ENCODE measurements around the gene FOXQ1. TPM values are rescaled to one million over a fixed set of nuclear protein-coding genes. Genes with fewer than 3 reads are reported as not detected.

The FOXQ1 gene
- total and polyA plus RNA-seq, 4 donors = 1.5 to 22.9 (median 6.9) TPM

- peaks cover 0 to 44% (median 17%) of the 10 kb centered on the region in 5 donors for H3K4me1 ChIP-seq (ENCODE audit: control insufficient read depth in 5 of 5, insufficient read depth in 5 of 5, low read length in 5 of 5)
- no peaks in the 10 kb centered on the region for H3K36me3 ChIP-seq (ENCODE audit: control insufficient read depth in 4 of 4, insufficient read depth in 4 of 4, low read length in 4 of 4)
- peak overlapping the region in 1 of 2 donors; percentile 89 for H3K27ac ChIP-seq (ENCODE audit: low read depth in 1 of 2, low read length in 1 of 2)
- no peak overlapping the region for H3K4me3 ChIP-seq
- peaks cover 0 to 2% (median 0%) of the 10 kb centered on the region in 3 donors for H3K27me3 ChIP-seq (ENCODE audit: control insufficient read depth in 3 of 3, insufficient read depth in 3 of 3, low read length in 2 of 3)
- no peak for TF ChIP-seq CTCF (IDR thresholded peaks at IDR 0.05; ENCODE audit: control extremely low read depth, extremely low read depth)
- DNase-seq (peak; percentile 91 to 97 (median 96)), ATAC-seq (ENCODE audit: insufficient read depth, low FRiP score) (peak; percentile 91)
- 58 to 61% methylated on average over 14 of the region's 14 CpGs for WGBS, 2 donors
- H3K9ac ChIP-seq (ENCODE audit: insufficient read depth in 1 of 2, low read length in 2 of 2) = peak overlapping the region in 1 of 2 donors; percentile 53
- no peaks in the 10 kb centered on the region for H3K9me3 ChIP-seq (ENCODE audit: control insufficient read depth in 4 of 4, insufficient read depth in 3 of 4, low read length in 3 of 4)
These were observed 23.6 kb downstream of the FOXQ1 start for GRCh38 chr6:1335367-1336037.

- Histone ChIP-seq H3K4me3 (no peak overlapping the region), H3K9me3 (ENCODE audit: control insufficient read depth in 4 of 4, insufficient read depth in 3 of 4, low read length in 3 of 4) (no peaks in the 10 kb centered on the region), H3K9ac (ENCODE audit: insufficient read depth in 1 of 2, low read length in 2 of 2) (peak overlapping the region in 1 of 2 donors; percentile 53), H3K27me3 (ENCODE audit: control insufficient read depth in 3 of 3, insufficient read depth in 3 of 3, low read length in 2 of 3) (peaks cover 0 to 2% (median 0%) of the 10 kb centered on the region in 3 donors), H3K27ac (ENCODE audit: low read depth in 1 of 2, low read length in 1 of 2) (peak overlapping the region in 1 of 2 donors; percentile 17), H3K36me3 (ENCODE audit: control insufficient read depth in 4 of 4, insufficient read depth in 4 of 4, low read length in 4 of 4) (no peaks in the 10 kb centered on the region), H3K4me1 (ENCODE audit: control insufficient read depth in 5 of 5, insufficient read depth in 5 of 5, low read length in 5 of 5) (peaks cover 0 to 44% (median 17%) of the 10 kb centered on the region in 5 donors)
- TF ChIP-seq CTCF (IDR thresholded peaks at IDR 0.05; ENCODE audit: control extremely low read depth, extremely low read depth) = peak; percentile 10
- WGBS, 2 donors = 76 to 85% methylated on average over 5 of the region's 5 CpGs
- peak; percentile 70 for ATAC-seq (ENCODE audit: insufficient read depth, low FRiP score)
- peak; percentile 67 to 80 (median 71) for DNase-seq
These were observed 24.4 kb downstream of the FOXQ1 start for GRCh38 chr6:1336246-1336843.

GRCh38 chr6:1337791-1338190, 25.9 kb downstream of the FOXQ1 start:
- H3K36me3 ChIP-seq (ENCODE audit: control insufficient read depth in 4 of 4, insufficient read depth in 4 of 4, low read length in 4 of 4) = no peaks in the 10 kb centered on the region
- H3K27me3 ChIP-seq (ENCODE audit: control insufficient read depth in 3 of 3, insufficient read depth in 3 of 3, low read length in 2 of 3) = peaks cover 0 to 2% (median 0%) of the 10 kb centered on the region in 3 donors
- no peak overlapping the region for H3K27ac ChIP-seq (ENCODE audit: low read depth in 1 of 2, low read length in 1 of 2)
- 80 to 87% methylated on average over 3 of the region's 3 CpGs for WGBS, 2 donors
- H3K4me1 ChIP-seq (ENCODE audit: control insufficient read depth in 5 of 5, insufficient read depth in 5 of 5, low read length in 5 of 5) = peaks cover 0 to 47% (median 17%) of the 10 kb centered on the region in 5 donors
- ATAC-seq (ENCODE audit: insufficient read depth, low FRiP score) (no peak), DNase-seq (peak in 1 of 3 donors; percentile 69)
- no peak overlapping the region for H3K9ac ChIP-seq (ENCODE audit: insufficient read depth in 1 of 2, low read length in 2 of 2)
- H3K9me3 ChIP-seq (ENCODE audit: control insufficient read depth in 4 of 4, insufficient read depth in 3 of 4, low read length in 3 of 4) = no peaks in the 10 kb centered on the region
- TF ChIP-seq CTCF (IDR thresholded peaks at IDR 0.05; ENCODE audit: control extremely low read depth, extremely low read depth) = no peak
- no peak overlapping the region for H3K4me3 ChIP-seq
